Right lung (tissue), 5 donors: ENCODE results near the gene GNB5. TPM values are rescaled to one million over a fixed set of nuclear protein-coding genes. Genes with fewer than 3 reads are reported as not detected.
A peak's percentile ranks its signal among the peaks of the same experiment; 100 is the strongest.
"Not testable (repeated sequence)": the region's sequence is repeated elsewhere in the genome, so short reads cannot be mapped to it uniquely, and the experiment has no call there.

Source experiments
- DNase-seq, 2 donors: peaks; one replicate each; pipeline ENCODE4 v3.0.0-alpha.2; 2013
- polyA plus RNA-seq, 5 donors: library from polyadenylated mRNA; unstranded; fragments of 120-200 nt; gene quantifications; one replicate each; pipeline versions ENCODE4 v1.2.1 to v1.2.3, GENCODE V29; 2013; ENCODE audit warnings: inconsistent platforms in 1 of 5, low replicate concordance in 1 of 5; ENCODE audit not compliant: insufficient read length in 5 of 5, insufficient read depth in 1 of 5

Gene GNB5
- polyA plus RNA-seq, 5 donors: 10.6 to 16.0 (median 13.5) TPM

DNA sequence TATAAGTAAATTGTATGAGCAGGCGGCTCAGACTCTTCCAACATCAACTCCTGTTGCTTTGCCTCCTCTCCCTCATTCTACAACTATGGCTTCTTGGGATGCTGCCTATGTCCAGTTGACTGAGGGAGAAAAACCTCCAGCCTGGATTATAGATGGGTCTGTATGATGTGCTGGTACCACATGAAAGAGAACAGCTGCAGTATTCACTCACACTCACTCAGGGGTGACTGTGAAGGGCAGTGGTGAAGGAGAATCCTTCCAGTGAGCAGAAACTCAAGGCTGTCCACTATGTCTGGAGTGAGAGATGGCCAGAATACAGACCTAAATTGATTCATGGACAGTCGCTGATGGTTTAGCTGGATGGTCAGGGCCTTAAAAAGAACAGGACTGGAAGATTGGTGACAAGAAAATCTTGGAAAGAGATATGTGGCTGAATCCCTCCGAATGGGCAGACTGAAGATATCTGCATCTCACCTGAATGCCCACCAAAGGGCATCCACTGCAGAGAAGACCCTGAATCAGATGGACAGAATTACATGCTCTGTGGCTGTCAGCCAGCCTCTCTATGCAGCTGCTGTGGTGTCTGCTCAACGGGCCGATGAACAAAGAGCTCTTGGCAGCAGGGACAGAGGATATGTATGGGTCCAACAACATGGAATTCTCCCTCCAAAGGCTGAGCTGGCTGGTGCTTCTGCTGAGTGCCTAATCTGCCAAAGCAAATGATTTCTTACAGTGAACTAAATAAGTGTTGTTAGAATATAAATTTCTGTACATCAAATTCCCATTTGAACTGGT lies 76.7 kb downstream of the GNB5 start:
- peak in 1 of 2 donors; percentile 34 for DNase-seq

DNA sequence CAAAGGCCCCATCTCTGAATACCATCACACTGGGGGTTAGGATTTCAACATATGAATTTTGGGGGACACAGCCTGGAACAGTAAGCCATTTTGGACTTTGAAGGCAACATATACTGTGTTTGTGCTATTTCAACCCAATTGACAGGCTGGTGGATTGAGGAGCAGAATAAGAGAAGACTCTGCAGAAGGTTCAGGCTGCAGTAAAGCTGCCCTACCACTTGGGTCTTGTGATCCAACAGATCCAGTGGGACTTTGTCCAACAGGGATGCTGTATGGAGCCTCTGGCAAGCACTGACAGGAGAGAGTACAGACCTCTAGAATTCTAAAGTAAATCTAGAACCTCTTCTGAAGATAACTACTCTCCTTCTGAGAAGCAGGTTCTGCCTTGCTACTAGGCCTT lies 77.5 kb downstream of the GNB5 start:
- no peak for DNase-seq

DNA sequence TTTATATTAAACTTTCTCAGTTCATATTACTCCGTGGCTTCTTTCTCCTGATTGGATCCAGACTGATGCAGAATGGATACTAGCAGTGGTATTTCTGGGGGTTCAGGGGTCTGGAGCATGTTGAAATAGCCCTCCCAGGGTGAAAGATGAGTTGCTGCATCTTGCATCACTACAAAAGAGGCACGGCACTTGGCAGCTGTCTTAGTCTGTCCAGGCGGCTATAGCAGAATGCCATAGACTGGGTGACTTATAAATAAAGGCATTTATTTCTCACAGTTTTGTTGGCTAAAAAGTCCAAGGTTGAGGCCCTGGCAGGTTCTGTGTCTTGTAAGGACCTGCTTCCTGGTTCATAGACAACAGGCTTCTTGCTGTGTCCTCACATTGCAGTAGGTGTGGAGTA lies 78.0 kb downstream of the GNB5 start:
- DNase-seq: no peak

DNA sequence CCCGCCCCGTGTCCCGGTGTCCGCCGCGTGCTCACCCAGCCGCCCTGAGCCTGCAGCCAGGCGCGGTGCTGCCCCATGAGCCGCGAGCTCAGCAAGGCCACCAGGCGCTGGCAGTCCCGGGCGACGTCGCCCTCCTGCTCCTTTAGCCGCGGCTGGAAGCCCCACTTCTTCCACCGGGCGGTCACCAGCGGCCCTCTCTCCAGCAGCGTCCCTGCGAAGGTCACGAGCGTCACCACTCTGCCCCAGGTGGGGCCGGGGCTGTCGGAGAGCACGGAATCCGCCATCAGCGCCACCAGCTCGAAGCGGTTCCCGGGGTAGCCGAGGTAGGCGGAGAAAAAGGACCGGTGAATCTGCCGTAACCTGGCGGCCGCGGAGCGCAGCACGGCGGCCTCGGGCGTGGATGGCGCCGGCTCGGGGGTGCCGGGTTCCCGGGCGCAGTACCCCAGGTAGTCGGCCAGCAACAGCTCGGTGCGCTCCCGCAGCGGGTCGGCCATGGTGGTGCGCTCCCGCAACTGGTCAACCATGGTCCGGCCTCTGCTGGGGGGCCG lies 78.9 kb downstream of the GNB5 start:
- peak; percentile 25 to 28 for DNase-seq

DNA sequence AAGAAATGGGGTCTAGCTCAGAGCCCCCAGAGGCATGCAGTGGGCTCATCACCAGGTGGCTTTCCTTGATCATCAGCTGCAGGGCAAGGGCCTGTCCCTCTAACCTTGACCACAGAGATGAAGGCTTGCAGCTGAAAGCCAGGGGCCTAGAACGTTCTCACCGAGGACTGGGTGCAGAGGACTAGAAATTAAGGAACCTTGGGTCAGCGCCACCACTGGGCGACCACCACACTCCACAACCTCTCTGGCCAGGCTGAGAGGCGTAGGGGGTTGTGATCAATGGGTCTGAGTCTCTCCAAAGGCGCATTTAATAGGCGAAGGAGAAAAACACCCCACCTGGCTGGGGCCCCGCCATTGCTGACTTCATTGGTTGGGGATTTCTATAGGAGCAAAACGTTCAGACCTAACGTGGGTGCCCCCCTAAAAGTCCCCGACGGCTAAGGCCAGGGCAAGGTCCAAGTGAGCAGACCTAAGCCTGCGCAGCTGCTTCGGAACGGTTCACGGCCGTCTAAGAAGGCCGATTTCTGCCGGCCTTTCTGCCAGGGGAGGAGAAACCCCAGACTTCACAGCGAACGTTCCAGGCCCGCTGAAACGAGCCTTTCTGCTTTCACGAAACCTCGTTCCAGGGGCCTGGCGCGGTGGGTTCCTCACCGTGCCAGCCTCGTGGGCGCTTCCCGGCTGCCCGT lies 79.5 kb downstream of the GNB5 start:
- no peak for DNase-seq

DNA sequence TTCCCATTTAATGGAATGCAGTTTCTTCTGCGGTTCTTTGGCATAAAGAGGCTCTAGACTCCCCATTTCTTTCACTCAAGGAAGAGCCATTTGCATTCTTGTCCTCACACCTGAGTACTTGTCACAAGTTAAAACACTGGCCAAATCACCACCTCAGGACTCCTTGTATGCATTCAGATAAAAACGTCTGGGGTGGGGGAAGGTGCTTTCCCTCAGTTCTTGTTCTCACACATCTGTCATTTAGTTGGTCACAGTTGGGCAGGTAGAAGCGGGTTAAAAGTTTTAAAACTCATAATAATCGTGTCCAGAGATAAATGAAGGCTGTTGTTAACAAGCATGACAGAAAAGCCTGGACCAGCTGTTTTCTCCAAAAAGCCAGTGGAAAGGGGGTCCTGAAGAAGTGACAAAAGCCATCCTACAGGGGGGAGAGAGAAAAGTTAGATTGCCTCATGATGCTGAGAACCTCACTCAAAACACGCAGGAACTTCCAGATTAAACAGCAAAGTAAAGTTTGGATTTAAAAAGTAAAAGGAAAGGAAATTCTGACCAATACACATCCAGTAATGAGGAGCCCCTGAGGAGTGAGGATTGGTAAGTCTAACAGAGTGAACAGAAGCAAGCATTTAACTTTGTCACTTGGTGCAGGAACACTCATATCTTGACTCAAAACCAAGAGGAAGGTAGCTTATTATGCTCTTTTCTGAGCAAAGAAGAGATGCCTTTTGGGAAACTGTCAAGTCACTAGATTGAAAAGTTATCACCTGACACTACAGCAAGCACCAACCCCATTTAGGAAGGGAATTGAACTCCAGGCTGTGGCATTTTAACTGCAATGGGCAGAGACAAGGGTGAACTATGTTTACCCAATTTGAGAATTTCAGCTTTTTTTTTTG lies 81.4 kb downstream of the GNB5 start:
- no peak for DNase-seq

DNA sequence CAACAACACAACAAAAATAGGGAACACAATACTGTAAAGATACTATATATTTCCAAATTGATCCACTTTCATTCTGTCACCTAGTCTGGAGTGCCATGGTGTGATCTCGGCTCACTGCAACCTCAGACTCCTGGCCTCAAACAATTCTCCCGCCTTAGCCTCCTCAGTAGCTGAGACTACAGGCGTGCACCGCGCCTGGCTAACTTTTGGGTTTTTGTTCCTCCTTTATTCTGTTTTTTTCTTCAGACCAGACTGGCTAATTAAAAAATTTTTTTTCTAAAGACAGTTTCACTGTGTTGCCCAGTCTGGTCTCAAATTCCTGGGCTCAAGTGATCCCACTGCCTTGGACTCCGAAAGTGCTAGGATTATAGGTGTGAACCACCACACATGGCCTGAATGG lies 84.0 kb downstream of the GNB5 start:
- DNase-seq: no peak

DNA sequence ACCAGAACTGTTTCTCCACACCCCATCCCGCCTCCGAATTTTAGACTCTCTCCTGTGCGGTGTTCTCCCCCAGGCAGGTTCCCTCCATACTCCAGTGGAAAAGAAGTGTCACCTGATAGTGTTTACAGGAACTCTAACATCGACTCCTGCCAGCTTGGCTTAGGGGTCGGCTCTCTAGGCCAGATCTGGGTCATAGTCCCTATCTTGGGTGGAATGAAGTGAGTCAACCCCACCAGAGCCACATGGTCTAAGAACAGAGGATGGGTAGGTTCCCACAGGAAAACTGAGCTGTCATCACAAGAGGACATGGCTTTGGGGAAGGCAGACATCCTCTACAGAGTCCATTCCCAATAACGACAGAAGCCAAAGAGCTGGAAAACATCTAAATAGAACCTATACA lies 84.6 kb downstream of the GNB5 start:
- no peak for DNase-seq

DNA sequence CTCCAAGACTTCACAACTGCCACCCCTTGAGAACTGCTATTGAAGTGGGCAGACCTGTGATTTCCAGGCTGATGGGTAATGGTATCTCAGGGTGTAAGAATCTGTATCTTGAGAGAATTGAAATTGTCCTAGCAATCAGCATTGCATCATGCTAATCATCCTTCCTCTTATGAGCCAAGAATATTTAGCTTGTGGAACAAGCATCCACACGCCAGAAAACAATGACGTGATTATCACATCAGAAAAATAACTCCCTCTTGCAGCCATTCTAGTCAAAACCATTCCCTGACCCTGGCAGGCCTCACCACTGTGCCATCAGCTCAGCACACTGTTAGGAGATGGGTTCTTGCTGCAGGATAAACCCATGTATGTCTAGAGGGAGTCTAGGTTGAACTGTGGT lies 85.3 kb downstream of the GNB5 start:
- no peak for DNase-seq

DNA sequence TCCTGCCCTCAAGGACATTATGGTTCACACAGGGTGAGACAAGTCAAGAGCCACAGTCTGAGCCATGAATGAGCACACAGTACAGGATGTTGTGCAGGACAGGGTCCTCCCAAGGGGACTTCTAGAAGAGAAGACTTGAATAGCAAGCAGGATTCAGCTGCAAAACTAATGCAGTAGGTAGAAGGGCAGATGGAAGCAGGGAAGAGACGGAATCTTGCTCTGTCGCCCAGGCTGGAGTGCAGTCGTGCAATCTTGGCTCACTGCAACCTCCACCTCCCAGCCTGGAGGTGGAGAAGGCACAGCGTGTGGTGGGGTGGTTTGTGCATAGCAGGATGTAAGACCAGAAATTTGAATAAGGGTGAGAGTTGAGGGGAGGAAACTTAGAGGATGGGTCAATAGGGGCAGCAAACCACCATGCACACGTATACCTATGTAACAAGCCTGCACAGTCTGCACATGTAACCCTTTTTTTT lies 86.6 kb downstream of the GNB5 start:
- DNase-seq: no peak

DNA sequence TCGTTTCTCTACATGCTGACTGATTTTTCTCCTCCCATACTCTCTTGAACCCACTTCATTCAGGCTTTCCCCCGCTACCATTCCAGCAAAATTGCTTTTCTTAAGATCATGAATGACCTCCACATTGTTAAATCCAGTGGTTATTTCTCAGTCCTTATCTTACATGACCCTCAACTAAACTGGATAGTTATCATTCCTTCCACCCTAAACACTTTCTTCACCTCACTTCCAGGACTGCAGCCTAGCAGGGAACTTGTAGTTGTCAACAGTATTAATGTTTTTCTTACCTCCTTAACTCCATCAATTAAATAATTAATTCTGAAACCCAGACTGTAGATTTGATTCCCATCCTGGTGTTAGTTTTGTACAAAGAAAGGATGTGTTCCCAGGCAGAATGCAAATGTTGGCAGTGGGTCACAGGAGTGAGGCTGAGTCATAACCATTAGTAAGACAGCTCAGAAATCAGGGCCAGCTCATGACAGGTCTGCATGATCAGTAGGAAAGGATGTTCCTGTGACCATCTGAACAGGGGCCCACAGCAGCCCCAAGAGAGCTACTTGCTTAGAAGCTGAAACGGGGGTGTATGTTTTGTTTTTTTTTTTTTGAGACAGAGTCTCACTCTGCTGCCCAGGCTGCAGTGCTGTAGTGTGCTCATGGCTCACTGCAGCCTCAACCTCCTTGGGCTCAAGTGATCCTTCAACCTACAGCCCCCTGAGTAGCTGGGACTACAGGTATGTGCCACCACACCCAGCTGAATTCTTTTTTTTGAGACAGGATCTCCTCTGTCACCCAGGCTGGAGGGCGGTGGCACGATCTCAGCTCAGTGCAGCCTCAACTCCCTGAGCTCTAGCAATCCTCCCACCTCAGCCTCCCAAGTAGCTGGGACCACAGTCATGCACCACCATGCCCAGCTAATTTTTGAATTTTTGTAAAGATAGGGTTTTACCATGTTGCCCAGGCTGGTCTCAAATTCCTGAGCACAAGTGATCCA lies 87.7 kb downstream of the GNB5 start:
- no peak for DNase-seq

DNA sequence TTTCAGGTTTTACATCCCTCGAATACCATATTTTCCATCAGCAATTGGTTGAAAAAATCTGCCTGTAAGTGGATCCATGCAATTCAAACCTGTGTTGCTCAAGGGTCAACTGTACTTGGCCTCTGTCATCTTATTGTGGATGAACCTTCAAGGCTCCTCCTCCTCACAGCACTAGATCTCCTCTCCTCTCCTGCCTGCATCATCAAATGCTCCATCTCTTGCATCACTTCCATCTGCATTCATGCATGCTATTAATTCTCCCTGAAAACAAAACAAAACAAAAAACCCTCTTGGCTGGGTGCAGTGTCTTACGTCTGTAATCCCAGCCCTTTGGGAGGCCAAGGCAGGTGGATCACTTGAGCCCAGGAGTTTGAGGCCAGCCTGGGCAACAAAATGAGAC lies 88.7 kb downstream of the GNB5 start:
- no peak for DNase-seq

DNA sequence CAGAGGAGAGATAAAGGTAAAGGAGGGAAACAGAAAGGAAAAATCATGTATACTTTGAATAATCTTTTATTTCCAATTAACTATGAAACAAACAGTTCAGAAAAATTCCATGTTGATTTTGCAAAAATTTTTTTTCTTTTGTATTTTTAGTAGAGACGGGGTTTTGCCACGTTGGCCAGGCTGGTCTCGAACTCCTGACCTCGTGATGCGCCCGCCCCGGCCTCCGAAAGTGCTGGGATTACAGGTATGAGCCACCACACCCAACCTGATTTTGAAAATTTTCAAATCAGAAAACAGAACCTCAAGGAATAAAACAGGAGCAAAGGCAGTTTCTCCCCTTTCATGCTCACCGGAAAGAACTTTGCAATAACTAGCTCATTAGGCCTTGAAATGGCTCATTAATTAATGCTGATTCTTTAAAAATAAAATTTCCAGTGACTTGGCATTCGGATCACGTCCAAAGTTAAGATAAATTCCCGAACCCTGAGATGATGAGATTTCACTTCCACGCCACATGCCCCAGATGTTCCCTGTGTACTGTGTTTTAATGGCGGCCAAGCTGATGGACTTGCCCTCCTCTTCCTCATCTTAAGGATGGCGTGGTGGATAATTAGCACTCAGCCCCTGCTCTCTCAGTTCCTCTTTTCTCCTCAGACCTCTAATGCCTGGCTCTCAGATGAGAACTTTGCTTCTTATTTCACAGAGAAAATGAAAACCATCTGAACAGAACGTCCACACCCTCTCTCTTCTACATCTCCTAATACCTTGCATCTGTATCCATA lies 89.5 kb downstream of the GNB5 start:
- DNase-seq: no peak

DNA sequence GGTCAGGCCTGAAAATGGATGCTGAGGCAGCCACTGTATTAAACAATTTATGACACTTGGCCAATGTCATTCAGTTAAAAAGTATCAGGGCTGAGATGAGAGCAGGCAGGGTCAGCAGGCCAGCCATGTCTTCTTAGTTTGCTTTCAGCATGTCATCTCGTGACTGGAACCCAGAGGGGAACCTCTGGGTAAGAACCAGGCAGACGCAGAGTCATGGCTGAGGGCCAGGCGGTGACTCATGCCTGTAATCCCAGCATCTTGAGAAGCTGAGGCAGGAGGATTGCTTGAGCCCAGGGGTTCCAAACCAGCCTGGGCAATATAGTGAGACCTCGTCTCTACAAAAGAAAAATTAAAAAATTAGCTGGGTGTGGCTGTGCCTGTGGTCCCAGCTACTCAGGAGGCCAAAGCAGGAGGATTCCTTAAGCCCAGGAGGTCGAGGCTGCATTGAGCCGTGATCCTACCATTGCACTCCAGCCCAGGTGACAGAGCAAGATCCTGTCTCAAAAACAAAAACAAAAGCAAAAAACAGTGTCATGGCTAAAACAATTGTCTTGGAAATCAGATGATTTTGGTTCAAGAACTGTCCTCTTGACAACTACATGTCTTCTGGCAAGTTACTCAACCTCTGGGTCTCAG lies 90.3 kb downstream of the GNB5 start:
- no peak for DNase-seq

DNA sequence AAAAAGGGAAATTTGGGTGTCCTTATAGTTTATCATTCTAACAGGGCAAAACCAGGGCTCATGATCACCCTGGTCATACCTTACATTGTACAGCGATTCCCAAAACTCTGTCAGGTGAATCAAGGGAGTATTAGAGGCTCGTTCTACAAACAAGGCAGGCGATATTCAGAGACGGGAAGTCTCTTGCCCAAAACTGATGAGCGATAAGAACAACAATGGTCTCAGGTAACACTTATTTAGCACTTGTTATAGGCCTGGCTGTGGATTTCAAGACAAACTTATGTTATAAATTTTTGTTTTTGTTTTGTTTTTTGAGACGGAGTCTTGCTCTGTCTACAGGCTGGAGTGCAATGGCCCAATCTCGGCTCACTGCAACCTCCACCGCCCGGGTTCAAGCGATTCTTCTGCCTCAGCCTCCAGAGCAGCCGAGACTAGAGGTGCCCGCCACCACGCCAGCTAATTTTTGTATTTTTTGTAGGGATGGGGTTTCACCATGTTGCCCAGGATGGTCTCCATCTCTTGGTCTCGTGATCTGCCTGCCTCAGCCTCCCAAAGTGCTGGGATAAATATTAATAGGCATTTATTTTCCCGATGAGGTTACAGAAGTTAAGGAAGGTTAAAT lies 91.4 kb downstream of the GNB5 start:
- DNase-seq: no peak

DNA sequence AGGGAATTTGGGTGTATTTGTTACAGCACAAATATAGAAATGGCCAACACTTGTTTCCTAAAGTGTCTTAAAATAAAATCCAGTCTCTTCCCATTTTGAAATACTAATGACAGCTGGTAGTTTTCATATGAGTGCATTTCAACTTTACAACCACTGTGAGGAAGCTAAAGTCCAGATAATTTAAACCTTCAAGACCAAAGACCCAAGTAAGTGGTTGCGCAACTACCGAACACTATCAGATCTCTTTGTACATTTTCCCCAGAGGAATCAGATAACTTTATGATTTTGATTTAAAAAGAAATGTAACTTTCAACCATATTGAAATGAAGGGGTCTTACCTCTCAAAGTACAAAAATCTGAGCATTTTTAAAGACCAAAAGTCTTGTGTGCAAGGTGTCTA lies 92.9 kb downstream of the GNB5 start:
- no peak for DNase-seq

DNA sequence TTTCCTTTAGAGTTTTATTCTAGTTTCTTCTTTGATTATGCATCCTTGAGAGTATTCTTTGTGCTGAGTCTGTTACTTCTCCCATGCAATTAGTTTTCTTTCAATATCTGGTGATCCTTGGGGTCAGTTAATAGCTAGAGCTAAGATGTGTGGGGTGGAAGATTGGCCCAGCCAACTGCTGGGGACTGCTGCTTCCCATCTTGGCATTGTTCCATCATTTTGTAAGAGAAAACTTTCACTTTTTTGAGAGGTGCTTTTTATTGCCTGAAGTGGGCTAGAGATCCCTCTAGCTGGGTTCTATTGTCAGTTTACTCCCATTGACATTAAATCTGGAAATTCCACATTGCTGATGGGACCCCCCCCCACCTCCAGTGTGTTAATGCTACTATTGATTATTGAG lies 94.0 kb downstream of the GNB5 start:
- DNase-seq: no peak

DNA sequence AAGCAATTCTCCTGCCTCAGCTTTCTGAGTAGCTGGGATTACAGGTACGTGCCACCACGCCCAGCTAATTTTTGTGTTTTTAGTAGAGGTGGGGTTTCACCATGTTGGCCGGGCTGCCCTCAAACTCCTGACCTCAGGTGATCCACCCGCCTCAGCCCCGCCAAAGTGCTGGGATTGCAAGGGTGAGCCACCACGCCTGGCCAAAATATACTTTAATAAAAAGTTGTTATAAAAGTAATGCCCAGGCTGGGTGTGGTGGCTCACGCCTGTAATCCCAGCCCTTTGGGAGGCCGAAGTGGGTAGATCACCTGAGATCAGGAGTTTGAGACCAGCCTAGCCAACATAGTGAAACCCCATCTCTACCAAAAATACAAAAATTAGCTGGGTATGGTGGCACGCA lies 94.7 kb downstream of the GNB5 start:
- DNase-seq: not testable (repeated sequence)
